ENCODE results near the gene OLR1.

- TF ChIP-seq CTCF (IDR thresholded peaks at IDR 0.05; ENCODE audit: extremely low read depth in 1 of 2, insufficient read depth in 1 of 2, low read depth in 1 of 2, low read length in 2 of 2), result no peak
- no peak for TF ChIP-seq EZH2 (IDR thresholded peaks at IDR 0.05; ENCODE audit: borderline replicate concordance, low read depth, low read length, severe bottlenecking)
- no peak for TF ChIP-seq POLR2AphosphoS5 (IDR thresholded peaks at IDR 0.05; ENCODE audit: insufficient read depth, low read depth, low read length)
- TF ChIP-seq MYC (IDR thresholded peaks at IDR 0.05; ENCODE audit: low read depth, low read length), result no peak
- TF ChIP-seq POLR2A (IDR thresholded peaks at IDR 0.05; ENCODE audit: low read depth, low read length), result no peak
Observed at GRCh38 chr12:10182354-10183049, 10.6 kb upstream of the OLR1 start.

Data from endothelial cell of umbilical vein (primary cell).